Measurements from ENCODE around the gene RTN4.
"Not testable (repeated sequence)": the region's sequence is repeated elsewhere in the genome, so short reads cannot be mapped to it uniquely, and the experiment has no call there.

RTN4 gene

DNA sequence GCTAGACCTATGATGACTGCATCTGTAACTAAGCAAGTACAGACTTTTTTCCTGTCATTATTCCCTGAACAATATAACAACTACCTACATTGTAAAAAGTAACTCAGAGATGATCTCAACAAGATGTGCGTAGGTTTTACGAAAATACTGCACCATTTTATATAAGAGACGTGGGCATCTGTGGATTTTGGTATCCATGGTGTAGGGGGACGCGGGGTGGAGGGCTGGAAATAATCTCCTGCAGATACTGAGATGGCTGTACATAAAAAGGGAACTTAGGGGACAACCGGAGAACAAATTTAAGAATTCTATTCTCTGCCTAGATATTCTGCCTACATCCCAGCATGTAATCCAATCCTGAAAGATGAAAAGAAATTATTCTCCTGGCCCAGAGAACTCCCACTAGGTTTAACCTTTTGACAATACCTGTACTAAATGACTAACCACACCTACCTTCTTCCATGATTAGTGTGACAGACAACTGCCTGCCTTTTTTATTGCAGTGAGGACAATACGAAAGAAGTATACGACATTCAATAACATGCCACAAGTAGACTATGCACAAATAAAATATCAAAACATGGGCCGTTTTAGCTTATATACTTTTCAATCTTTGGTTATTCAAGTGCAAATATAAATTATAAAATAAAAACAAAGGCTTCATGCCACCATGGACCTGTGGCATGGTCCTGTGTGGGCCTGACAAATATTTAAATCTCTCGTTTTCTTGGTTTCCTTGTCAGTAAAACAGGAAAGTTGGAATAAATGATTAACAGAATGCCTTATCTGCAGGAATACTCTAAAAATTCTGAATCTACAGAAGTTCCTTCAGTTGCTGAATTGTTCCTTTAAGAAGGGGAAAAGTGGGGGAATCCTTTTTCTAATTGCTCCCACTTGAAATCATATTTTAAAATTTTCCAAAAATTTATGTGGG, 46.3 kb downstream of the RTN4 start:
- no peak for DNase-seq

DNA sequence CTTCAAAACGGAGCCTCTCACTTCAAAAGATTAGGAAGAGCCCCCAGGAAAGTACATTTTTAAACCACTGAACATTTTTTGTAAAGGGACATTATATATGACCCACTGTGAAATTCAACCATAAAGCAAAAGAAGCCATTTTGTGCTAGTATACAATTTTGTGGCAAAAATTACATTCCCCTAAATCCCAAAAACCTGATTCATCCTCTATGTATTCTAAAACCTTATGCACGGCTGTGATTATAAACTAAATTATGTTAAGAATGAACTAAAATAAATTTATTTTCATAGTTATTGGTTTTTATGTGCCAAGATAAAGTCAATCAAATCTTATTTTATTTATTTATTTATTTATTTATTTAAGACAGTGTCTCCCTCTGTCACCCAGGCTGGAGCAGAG, 48.5 kb downstream of the RTN4 start:
- no peak for DNase-seq

DNA sequence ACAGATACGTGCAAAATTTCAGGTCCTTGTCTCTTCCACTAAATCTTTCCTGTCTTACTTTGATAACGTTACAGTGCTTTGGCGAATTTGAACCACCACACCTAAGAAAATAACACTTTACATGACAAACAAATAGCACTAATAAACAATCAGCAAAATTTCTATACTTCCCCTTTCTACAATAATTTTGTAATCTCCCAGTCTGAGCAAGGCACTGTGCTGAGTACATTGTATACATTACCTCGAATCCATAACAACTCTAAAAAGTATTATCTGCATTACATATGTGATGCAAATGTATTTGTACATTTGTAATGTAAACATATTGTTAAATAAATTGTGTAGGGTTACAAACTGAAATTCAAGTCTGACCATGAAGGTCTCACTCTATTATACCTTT, 49.9 kb downstream of the RTN4 start:
- no peak for DNase-seq

DNA sequence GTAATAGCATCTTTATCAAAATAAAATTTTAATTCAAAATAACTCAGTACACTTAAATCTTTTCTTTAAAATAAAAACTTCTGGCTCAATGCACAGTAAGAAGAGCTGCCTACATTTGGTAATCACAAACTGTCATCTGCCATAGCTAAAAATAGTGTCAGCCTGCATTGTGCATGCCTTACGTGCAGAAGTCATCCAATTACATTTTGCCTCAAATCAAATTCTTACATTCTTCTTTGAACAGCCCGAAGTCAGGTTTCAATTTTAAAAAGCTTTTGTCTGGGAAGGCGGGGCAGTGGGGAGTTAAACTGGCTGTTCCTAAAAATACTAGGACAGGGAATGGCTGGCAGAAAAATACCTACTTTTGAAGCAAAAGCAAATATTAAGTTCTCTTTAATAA, 51.1 kb downstream of the RTN4 start:
- DNase-seq: no peak

DNA sequence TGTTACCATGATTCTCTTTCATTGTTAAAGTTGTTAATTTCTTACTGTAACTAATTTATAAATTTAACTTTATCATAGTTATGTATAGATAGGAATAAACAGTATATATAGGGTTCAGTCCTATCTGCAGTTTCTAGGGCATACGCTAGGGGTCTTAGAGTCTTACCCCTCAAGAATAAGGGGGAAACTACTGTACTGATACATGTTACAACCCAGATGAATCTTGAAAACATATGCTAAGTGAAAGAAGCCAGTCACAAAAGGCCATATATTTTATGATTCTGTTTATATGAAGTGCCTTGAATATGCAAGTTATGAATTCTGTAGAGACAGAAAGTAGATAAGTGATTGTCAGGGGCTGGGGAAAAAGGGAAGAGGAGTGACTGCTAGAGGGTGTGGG, 52.4 kb downstream of the RTN4 start:
- no peak for DNase-seq

DNA sequence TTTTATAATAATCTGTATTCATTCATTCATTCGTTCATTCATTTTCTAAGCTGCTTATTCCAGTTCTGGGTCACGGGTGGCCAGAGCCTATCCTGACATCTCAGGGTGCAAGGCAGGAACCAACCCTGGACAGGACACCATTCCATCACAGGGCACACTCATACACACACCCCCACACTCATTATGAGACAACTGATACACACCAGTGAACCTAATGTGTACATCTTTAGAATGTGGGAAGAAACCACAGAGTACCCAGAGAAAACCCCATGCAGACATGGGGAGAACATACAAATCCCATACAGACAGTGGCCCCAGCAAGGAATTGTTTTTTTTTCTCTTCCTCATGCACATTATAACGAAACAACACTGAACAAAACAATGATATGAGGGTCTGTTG, 54.7 kb downstream of the RTN4 start:
- no peak for DNase-seq

DNA sequence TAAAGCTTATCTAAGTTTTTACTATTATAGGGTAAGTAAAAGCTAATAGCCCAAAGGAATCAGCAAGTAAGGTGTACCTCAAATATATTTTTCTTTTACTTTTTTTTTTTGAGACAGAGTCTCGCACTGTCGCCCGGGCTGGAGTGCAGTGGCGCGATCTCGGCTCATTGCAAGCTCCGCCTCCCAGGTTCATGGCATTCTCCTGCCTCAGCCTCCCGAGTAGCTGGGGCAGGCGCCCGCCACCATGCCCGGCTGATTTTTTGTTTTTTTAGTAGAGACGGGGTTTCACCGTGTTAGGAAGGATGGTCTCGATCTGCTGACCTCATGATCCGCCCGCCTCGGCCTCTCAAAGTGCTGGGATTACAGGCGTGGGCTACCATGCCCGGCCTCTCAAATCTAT, 59.6 kb downstream of the RTN4 start:
- DNase-seq: not testable (repeated sequence)

DNA sequence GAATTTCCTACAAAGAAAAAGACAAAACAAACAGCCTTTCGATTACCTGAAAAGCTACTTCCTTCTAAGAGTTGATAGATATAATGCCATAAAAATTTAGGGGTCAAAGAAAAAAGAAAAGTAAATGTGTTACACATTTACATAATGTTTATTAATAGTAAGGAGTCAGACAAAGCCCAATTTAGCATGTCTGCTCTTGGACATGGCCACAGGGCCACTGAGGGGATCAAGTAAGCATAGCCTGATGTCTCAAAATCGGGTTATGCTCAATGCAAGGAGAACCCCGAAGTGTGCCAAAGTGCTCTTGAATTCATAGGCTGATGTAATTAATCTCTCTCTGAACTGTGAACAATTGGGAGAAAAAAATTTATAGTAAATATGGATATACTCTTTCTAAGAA, 61.6 kb downstream of the RTN4 start:
- no peak for DNase-seq

DNA sequence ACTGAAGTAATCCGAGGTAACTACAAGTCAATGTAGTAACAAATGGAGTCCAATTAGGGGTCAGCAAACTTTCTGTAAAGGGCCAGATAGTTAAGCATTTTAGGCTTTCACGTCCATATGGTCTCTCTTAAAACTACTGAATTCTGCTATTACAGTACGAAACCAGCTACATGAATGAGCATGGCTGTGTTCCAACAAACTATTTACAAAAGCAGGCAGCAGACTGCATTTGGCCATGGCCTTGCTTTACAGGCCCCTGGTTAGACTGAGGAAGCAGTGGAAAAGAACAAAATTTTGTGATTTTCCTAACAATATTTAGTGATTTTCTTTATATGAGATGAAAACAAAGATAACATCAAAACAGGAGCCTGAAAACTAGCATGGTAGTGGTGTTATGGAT, 64.0 kb downstream of the RTN4 start:
- DNase-seq: no peak

DNA sequence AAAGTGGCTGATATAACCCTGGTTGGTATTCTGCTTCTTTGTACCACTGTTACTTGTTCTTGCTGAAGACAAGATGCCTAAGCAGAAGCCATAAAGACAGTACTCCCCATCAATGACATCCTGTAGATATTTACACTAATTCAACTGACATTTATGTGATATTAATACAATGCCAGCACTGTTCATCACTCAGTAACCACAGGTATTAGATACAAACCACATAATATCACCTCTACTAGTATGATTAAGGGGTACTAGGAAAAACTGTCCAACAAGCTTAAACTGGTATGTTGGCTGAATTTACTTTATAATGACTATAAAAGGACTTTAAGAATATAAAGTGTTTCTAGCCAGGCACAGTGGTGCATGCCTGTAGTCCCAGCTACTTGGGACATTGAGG, 65.8 kb downstream of the RTN4 start:
- DNase-seq: no peak

DNA sequence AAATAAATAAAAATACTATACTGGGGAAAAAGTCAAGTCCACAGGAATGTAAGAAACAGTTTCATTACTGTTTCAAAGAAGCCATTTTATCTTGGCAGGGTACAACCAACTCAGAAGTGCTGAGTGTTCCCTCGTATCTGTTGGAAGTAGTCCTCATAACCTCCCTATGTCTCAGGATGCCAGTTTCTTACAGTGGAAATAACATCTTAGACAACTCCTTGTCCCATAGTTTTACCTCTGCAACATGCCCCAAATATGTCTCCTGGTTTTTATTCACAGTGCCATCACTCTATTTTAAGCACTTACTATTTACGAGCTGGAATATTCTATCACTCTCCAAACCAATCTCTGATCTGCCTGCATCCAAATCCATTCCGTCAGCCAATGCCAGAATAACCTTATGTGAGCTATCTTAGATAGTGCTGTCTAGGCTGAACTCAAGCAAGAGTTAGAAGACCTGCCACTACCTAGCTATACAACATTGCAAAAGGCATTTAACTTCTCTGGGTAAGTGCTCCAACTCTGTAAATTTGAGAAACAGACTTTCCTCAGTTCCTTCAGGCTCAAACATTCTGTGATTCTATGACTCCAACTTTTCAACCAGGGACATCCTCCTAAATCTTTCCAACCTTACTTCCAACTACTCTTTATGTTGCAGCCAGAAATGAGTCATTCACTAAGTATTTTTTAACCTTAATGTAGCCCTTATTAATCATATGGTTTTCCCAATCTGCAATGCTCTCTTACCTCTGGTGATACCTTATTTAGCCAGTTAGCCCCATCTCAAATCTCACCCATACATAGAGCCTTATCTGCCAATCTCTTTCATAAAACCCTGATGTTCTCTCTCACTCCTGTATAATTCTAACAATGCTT, 66.7 kb downstream of the RTN4 start:
- no peak for DNase-seq

DNA sequence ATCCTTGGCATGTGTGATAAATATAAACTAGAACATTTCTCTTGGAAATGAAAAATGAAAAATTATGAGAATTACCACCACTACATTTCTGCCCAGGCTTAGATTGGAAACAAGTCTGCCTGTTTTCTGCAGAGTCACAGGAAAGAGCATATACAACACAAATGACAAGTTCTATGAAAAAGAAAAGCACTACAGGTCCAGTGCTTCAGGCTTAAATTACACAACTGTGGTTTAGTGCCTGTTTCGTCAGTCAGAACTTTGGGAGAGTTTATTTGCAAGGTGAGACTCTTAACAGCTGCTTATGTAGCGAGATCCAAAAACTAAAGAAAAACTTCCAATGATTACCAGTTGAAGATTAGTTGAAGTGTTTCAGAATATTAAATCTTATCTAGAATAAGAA, 68.9 kb downstream of the RTN4 start:
- no peak for DNase-seq

DNA sequence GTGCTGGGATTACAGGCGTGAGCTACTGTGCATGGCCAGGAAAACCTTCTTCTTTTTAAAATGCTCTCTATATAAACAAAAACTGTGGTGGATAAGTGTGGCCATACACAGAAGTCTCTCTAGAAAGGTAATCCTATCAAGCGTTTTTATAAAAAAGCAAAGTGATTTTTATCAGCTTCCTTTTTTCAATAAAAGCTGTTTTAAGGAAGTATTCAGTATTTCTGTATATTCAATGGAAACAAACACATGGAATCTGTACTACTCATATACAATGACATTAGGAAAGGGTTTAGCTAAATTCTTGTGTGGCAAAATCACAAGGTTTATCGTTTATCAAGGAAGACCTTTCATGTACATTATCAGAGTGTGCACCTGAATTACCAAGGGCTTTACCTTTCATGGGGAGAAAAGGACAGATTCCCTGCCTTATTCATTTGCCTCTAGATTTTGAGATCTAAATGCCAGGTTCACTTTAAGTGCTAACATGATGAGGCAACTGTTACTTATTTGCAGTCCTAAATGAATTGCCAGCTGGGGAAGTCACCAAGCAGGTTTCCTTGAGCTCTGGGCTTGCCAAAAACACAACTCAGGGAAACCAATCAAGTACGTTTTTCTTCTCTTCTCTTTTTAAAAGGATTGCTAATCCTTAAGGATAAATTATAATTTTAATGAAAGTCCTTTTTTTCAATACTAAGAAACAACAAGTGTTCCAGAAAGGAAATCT, 70.8 kb downstream of the RTN4 start:
- no peak for DNase-seq

DNA sequence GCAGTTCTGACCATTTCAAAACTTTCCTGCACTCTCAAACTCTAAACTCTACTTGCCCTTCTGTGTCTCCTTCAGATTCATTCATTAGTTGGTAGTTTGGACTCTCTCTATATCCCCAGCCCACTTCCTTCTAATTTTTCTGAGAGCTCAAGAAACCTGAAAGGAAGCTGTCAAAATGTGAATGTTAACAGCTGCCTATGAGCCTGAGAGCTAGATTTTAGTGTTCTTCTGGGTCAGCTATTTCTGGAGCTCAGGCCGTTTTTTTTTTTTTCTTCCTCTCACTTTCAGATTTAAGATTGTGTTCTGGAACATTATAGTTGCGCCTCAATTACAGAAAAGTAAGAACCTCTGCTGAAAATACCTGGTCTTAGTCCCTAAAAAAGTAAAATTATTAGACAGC, 73.1 kb downstream of the RTN4 start:
- no peak for DNase-seq

DNA sequence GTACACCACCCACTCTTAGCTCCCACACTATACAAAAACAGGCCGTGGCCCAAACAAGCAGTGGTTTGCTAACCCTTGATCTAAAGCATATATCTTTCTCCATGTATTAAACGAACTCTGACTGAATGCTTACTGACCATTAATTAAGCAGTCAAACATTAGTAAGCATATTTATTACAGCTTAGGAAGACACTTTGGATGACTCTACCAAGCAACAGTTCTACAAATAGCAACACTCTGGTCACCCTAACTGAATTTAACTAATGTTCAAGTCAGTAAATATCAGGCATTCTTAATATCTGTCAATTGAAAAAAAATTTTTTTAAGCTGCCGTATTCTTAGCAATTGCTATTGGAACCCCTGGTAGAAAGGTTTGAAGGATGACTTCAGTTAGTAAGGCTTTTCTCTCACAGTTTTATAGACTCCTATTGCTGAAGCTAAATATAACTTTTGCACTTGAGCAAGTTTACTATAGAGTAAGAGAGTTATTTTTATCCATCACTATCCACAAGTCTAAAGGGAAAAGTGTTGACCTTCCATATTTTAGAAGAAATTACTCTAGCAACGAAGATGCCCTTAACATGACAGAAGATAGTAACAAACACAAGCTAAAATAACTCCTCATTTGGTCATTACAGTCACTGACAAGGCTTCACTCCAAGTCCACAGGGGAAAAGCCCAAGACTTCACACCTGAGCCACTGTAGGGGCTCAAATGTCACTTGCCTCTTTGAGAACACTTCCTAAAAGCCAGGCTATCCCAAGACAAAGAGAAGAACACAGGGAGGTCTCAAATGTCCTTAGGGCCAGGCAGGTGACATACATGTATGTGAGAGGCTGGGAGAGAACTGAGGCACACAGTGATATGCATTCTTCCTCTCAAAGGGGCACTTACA, 74.4 kb downstream of the RTN4 start:
- no peak for DNase-seq

DNA sequence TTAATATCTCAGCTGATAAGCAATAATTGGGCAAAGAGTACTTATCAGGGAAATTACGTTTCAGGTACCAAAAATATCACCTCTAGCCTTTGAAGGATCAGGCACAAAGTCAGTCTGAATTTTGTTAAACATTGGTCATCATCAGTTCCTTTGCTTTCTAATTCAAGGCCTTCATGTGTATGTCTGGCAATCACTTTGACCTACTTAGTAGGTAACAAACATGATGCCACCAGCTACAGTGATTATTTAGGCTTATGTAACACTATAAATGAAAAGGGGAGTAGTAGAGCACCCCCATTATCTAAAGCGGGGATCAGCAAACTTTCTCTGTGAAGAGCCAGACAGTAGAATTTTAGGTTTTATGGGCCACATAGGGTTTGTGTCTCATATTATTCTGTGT, 75.1 kb downstream of the RTN4 start:
- no peak for DNase-seq

DNA sequence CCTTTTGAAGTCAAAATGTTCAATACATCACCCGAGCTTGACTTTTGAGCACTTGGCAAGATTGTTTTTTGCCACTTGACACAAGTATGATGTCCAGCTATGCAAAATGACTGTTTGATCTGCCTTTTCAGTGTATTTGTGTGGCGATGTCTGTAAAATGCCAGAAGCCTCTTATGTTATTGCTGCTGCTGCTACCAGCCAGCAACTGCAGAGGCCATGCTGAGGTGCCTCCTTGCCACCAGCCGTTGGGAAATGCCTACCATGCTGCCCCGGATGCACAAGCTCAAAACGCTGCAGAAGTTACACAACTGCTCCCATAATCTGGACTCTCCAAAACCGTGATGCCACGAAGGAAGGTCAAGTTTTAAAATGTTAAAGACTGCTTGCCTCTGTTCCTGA, 80.3 kb downstream of the RTN4 start:
- no peak for DNase-seq

DNA sequence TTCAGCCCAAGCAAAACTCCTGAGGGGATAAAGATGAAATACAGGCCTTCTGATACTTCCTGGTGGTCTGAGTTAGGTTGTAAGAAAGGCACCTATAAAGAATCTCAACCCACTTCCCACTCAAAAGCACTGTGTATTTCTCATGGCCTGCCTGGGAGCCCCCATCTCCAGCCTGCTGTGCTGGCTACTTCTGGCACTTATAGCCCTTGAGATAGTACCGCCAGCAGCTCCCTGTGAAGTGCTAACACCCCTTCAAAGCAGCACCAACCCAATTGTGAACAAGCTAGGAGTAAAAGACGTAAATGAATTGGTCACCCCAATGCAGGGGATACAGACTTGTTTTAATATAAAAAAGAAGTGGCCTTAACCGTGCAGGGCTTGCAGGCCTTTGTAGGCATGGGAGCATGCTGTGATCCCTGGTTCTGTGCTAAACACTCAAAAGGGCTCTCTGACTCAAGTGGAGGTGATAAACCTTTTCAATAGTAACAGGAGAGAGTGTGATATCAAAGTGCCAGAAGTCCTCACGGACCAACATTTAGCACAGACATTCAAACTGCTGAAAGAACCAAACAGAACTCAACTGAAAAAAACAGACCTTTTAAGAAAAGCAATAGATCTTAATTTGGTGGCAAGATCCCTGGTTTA, 80.8 kb downstream of the RTN4 start:
- no peak for DNase-seq

DNA sequence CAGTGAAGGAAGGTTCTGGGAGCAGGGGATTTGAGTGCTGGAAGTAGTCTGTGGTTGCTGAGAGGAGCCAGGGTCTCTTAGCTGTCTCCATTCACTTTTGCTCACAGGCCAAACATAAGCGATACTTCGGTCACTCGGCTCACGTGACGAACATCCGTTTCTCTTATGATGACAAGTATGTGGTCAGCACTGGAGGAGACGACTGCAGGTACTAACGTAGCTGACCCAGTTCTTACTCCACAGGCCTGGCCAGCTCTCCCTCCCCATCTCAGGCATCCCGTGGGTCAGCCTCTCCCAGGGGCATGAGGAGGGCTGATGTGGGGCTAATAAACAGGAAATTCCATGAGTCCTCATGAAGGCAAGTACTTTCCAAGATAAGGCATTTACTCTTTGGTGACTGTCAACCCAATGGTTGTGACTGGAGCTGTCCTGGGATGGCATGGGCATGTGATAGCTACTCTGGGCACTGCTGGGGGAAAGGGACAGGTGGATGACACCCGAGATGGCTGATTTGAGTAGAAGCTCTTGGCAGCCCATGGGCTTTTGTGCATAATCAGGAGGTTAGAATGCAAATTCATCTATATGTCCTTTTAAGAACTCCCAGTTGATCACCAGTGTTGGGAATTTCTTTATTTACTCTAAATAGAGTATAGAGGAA, 81.6 kb downstream of the RTN4 start:
- no peak for DNase-seq

DNA sequence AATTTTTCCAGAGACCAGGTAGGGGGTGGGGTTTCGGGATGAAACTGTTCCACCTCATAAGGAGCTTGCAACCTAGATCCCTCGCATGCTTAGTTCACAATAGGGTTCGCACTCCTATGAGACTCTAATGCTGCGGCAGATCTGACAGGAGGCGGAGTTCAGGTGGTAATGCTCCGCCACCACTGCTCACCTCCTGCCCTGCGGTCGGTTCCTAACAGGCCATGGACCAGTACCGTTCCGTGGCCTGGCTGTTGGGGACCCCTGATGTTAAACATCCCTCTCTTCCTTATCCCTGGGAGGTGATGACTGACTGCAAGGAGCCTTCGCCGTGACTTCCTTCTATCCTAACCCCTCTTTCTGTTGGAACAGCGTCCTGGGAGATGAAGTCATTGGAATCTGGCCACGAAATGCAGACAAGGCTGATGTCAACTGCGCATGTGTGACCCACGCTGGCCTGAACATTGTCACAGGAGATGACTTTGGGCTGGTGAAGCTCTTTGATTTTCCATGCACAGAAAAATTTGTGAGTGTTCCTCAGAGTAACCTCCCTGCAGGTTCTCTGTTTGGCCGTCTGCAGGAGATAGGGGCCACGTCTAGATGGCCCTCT, 82.4 kb downstream of the RTN4 start:
- no peak for DNase-seq

DNA sequence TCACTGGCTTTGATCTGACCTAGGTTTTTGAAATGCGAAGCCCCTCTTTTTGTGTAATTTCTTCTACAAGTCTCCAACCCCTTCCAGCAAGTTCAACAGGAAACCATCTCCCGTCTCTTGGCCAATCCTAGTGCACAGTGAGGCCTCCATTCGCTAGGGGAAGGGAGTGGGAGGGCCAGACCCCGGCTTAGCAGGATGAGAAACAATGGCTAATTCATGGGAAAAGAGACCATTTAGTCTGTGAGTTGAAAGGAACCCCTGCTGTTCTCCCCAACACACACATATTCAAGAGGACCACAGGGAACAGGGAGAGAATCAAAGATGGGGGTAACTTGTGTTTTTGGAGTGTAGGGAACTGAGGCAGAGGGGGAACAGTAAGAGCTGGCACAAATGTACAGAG, 83.0 kb downstream of the RTN4 start:
- no peak for DNase-seq

All from activated T-cell treated with anti-CD3 and anti-CD28 coated beads, Interleukin-2, amount 50 U/mL, for 48 hours (primary cell).